GM12878 (cell line): ENCODE data around the gene MMP3.

Experiments used
- BRCA1 ChIP-seq: IDR thresholded peaks from 2 replicates; pipeline ENCODE4 v1.6.1; 2011; ENCODE audit warnings: low read depth, low read length, improper control_type of control experiment
- CUX1 ChIP-seq: IDR thresholded peaks from 2 replicates; pipeline ENCODE4 v1.6.1; 2012; ENCODE audit warnings: improper control_type of control experiment, low read depth, low read length; ENCODE audit not compliant: insufficient replicate concordance
- KAT2A ChIP-seq: conservative IDR thresholded peaks from 2 replicates; pipeline ENCODE4 v1.6.1; 2011; ENCODE audit warnings: low read depth, low read length; ENCODE audit not compliant: control insufficient read depth
- POLR2A ChIP-seq: IDR thresholded peaks from 2 replicates; pipeline ENCODE4 v1.6.1; 2011; ENCODE audit warnings: low read depth, mild to moderate bottlenecking, low read length
- SP1 ChIP-seq: IDR thresholded peaks from one replicate; pipeline ENCODE4 v1.6.1; 2011; ENCODE audit warnings: low read depth, low read length

- TF ChIP-seq KAT2A (no peak), POLR2A (no peak), BRCA1 (no peak), CUX1 (no peak), SP1 (no peak)
Observed at GRCh38 chr11:102843489-102843888, at the start of gene MMP3.
